ENCODE measurements around the gene TNFSF8.

The TNFSF8 gene, protein sequence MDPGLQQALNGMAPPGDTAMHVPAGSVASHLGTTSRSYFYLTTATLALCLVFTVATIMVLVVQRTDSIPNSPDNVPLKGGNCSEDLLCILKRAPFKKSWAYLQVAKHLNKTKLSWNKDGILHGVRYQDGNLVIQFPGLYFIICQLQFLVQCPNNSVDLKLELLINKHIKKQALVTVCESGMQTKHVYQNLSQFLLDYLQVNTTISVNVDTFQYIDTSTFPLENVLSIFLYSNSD

DNA sequence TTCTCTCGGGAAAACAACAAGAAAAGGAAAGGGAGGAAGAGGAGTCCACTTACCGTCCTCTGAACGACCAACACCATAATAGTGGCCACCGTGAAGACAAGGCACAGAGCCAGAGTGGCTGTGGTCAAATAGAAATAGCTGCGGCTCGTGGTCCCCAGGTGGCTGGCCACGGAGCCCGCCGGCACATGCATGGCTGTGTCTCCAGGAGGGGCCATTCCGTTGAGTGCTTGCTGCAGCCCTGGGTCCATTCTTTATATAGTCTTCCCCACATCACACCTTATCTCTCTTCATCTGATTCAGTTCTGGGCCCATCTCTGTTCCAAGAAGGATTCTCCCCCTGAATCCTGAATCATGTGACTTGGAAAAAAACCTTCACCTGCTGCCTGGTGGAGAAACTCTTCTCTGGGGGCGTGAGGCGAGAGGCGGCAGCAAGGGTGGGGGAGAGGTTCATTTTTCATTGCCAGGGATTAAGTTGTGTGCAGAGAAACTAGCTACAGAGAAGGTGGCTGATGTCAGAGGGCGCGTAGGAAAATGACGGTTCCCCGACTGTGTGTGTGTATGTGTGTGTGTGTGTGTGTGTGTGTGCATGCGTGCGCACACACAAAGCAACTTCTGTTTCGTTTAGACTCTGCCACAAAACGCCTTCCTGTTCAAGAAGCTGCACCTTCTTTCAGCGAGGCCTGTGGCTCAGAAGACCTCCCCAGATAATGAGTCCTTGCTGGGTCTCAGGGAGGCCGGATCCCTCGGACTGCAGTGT lies at the start of gene TNFSF8:
Gene TNFSF8, minus strand, starts transcription at position 536 of the 757 bp plus-strand sequence. Its CDS starts 288 bp downstream, at position 248.
- no peak for DNase-seq

DNA sequence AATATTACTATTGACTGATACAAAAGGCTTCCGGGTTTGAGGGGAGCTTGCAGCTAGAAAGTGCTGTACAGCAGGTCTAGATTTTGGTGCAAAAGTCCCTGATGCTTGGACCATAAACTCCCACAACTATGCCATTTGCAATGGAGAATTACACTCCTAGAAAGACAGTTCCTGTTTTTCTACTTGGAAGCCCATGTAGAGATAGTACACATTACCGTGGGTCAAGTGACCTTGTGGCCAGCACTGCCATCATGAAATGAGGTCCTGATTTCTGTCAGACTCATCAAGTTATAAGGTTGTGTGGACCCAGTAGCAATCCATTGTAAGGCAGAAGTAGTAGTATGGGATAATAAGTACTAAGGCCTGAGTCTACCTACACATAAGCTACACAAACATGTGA lies 42.8 kb upstream of the TNFSF8 start:
- DNase-seq, result no peak

DNA sequence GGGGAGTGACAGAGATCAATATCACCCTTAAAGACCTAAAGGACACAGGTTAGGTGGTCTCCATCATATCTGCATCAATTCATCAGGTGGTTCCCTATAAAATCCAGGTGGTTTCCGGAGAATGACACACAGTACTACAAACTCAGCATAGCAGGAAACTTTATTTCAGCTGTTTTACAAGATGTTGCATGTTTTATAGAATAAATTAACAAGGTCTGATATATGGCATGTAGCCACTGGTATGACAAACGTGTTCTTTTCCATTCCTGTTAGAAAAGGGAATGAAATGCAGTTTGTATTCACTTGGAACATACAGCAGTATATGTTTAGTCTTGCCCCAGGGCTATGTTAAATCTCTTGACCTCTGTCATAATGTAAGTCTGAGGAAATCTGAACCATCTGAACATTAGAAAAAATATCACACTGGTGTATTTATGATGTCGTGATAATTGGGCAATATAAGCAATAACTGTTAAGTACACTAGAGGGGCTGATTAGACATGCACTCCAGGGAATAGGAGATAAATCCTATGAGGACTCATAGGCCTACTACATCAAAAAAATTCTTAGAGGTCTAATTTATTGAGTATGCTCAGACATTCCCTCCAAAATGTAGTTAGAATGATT lies 42.2 kb upstream of the TNFSF8 start:
- DNase-seq, result no peak

DNA sequence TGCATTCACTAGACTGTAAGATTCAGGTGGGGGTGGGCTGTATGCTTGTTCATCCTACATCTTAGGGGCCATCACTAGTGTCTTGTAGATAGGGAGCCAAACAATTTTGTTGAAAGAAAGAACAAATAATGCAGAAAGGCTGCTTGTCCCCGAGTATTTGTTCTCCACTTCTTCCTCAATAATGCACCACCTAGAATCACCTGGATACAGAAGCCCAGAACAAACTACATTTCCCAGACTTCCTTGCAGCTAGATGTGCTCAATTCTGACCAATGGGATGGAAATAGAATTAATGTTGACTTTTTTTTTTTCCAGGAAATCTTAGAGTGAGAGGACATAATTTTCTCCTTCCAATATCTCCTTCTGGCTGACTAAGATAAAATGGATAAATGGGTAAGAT lies 38.9 kb upstream of the TNFSF8 start:
- DNase-seq, result no peak

DNA sequence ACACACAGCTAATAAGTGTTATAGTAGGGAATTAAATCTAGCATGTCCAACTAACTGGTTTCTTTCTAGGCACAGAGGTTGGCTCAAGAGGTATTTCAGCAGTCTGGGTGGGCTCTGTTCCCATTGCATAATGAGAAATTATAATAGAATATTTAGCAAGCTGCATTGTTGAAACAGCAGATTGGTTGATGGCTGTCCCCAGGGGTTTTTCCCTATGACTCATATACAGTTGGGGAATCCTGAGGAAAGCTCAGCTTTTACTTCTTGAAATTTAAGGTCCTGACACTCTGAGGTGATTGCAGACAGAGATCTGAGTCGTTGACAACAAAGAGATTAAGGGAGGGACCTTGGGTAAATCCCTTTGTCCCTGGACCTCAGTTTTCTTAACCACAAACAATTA lies 38.3 kb upstream of the TNFSF8 start:
- DNase-seq, result no peak

DNA sequence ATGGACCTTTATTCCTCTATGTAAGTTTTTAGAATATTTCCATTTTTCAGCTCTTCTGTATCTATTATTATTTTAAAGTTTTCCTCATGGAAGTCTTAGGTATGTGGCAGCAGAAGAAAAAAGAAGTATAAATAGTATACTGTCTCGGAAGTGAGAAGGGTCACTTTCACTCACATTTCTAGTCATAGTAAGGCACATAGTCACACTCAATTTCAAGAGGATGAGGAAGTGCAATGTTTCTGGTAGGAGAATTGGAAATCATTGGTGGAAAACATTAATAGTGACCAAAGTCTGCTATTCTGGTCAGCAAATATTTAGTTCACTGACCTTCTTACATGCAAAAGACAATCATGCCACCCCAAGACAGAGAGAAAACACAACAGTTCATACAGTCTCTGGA lies 35.2 kb upstream of the TNFSF8 start:
- DNase-seq, result no peak

DNA sequence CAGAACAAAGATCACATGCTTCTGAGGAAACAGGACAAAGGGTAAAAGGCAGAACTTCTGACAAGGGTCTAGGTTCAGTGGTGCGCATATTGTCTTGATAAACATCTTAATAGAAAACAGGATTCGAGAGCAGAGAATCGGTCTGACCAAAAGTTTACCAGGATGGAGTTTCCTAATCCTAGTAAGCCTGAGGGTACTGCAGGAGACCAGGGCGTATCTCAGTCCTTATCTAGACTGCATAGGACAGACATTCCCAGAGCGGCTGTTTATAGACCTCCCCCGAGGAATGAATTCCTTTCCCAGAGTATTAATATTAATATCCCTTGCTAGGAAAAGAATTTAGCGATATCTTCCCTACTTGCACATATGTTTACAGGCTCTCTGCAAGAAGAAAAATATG lies 32.4 kb upstream of the TNFSF8 start:
- DNase-seq, result no peak

DNA sequence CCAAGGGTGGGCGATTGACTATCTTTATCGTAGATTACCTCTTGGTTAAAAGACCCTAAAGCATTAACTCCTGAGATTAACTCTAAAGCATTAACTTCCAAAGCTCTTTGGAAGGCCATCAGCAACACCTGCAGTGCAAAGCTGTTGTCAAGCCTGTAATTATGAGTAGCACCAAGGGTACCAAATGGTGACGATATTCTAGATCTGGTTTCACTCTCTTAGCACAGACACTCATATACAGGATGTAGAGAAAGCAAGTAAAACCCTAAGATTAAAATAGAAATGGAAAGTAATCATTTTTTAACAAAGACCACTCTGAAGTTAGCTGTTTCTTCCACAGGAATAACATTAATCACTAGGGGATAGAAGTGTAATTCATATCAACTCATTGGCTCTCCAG lies 29.9 kb upstream of the TNFSF8 start:
- no peak for DNase-seq

DNA sequence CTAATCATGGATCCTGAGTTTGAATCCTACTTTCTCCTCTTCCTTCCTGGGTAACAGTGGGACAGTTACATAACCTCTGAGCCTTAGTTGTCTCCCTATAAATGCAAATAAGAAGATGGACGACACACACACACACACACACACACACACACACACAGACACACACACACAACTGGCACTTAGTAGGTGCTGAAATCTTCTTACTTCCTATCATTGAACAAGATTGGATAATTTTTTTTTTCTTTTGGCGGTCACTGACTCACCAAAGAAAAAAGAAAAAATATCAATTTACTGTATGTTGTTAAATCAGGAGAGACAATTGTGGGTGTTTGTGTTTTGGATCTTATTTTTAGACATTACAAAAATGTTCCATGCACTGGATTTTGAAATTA lies 28.4 kb upstream of the TNFSF8 start:
- no peak for DNase-seq

DNA sequence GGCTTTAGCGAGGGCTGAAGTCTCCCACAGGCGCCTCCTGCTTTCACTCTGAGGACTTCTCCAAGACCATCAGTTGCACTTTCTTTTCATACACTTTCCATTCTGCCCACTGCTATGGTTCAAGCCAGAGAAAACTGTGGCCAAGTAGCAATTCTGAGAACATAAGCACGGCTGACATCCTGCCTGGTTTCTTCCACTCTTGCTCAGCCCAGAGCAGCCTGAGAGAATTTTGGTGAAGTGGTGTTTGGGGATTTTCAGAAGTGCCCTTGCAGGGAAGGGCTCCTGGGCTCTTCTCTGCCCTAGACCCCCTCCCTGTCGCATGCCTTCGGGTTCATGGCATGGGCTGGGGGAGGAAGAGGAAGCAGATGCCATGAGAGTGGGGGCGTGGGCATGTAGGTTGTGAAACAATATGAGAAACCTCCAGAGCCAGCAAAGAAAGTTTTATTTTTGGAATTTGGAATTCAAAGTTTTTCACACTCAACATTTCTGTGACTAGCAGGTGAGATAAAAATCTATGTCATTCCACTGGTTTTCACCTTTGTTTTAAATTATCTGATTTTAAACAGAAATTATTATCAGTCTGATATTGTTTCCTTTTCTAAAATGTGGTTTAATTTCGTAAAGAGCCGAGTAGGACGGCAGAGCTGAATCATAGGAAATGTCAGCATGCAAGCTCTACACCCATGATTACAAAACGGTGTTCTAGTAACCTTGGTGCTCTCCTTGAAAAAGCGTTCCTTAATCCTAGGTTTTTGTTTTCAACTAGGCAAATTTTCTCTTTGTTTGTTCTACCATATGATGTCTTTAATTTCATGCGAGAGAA lies 27.8 kb upstream of the TNFSF8 start:
- no peak for DNase-seq

DNA sequence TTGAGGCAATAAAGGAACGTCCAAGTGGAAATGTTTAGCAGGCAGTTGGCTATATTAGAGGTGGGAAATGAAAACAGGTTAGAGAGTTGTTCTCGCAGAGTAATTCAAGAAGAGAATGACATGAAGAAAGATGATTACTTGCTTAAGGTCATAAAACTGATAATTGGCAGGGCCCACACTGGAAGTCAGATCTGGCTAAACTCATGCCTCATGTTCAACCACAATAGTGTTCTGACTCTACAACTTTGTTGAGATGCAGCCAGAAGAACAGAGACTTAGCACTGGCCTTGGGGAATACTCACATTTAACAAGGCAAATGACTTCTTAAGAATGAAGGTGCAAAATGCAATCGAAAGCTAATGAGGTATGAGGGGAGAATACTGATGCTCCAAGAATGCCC lies 27.2 kb upstream of the TNFSF8 start:
- DNase-seq, result no peak

DNA sequence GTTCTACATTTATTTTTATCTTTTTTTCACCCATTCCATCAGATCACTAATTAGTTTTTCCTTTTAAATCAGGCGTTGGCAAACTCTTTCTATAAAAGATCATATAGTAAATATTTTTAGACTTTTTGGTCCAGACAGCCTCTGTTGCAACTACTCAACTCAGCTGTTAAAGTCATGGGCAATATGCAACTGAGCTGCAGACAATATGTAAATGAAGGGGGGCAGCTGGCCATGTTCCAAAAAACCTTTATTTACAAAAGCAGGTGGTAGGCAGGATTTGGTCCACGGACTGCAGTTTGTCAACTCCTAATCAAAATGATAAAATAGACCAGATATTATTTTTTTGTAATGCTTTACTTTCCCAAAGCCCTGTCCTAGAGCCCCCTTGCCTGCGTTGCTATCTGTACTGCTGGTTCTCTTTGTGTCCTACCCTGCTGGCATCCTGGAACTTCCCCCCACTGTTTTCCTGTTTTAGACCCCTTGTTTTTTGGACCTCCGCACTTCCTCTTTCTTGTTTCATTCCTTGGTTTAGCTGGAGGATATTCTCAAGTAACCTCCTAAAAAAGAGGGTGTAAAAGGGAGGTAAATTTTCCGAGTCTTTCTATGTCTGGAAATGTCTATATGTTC lies 24.7 kb upstream of the TNFSF8 start:
- no peak for DNase-seq

DNA sequence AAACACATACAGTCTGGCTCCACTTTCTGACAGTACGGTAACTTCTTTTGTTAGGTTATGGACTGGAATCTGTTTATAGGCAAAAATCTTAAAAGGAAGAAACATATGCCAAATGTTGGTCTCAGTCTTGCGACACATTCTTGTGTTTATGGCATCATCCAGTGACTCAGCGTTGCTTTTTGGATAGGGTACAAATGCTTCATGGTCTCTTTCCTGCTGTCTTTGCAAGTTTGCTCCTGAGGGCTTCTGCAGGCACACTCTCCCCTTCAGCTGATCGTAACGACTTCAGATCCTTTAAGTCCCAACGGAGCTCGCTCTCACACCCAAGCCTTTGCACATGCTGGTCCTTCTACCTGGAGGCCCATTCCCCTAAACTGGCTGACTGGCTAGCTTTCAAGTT lies 23.6 kb upstream of the TNFSF8 start:
- no peak for DNase-seq

DNA sequence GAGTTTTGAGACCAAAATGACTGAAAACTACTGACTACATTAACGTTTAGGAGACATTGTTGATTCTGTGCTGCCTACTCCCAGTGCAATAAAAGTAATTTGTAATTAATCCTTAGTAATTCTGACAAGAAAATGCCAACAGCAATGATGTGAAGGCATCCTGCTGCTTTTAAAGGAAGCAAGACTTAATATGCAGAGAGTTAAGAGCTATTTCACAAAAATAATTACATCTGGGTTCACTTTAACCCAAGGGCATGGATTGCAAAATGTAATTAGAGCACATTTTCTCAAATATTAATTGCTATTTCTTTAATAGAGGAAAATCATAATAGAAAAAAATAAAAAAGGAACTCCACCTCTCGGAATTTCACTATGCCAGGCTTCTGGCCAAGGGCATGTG lies 22.7 kb upstream of the TNFSF8 start:
- DNase-seq, result no peak

DNA sequence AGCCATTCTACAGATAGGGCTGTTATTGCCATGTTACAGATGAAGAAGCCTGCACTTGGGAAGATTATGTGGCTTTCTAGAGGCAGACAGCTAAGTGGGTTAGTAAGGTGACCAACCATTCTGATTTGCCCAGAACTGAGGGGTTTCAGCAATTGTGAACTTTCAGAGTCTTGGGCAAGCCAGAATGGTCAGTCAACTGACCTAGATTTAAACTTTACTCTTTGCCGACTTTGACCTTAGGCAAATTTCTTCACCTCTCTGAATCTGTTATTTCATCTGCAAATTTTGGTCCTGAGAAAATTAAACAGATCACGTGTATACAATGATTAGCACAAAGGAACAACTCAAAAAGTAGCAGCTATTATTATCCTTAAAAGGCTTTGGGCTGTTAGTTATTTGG lies 20.4 kb upstream of the TNFSF8 start:
- no peak for DNase-seq

DNA sequence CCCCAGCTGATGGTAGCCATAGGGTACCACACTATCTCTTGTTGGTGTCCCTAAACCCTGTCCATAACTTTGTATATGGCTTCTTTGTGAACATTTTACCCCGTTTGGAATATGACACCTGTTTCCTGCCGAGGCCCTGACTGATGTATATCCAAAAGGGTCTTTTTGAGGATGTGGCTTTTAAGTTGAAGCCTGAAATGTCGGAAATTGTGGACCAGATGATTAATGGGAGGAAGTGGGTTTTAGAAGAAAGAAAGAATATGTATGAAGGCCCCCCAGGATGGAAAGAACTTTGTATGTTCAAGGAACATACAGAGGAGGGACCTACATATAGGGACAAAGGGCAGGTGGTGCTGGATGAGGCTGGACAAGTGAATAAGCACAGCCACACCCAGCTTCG lies 16.7 kb upstream of the TNFSF8 start:
- no peak for DNase-seq

DNA sequence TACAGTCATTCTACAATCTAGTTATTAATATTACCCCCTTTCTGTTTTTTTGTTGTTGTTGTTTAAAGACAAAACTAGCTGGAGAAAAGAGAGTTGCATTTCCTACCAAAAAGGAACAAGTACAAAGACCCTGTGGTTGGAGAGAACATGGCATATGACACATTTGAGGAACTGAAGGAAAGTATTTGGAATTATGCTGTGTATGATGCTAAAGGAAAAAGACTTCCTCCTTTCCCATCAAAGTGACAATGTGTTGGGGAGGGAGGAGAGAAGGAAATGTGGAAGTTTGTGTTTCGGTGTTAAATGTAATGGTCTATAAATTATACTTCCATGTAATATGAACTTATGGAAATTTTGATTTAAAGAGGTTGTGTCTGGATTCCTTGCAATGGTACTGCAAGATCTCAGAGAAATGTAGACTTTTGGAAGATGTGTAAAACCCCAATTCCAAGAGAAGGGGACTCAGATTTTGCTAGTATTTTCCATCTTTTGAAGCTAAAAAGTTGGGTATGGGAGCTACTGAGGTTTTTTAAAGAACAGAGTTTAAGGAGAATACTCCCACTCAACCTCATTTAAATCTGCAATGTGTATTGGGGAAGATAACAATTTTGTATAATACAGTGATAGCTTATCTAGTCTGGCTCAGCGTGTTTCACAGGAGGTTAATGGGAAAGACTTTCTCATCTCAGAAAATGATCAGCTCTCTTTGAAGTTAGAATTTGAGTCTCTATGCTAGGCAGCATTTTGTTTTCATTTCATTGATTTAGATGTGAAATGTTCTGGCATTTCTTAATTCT lies 15.4 kb upstream of the TNFSF8 start:
- DNase-seq, result no peak

DNA sequence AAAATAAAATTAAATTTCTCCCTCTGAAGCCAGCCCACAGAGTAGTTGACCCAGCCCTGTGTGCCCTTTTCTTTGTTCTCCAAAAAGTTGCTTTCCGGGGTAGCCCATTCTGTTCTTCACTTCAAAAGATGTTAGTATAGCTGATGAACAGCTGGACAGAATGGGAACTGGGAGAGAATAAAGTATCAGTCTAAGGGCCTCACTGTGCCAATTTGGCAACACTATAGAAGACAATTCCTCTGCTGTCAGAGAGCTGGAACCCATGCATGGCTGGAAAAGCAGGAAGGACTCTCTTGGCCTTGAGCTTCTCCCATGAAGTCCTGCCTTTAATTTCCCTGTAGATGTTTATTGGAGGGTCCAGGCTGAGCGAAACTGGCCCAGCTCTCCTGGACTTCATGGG lies 11.0 kb upstream of the TNFSF8 start:
- no peak for DNase-seq

DNA sequence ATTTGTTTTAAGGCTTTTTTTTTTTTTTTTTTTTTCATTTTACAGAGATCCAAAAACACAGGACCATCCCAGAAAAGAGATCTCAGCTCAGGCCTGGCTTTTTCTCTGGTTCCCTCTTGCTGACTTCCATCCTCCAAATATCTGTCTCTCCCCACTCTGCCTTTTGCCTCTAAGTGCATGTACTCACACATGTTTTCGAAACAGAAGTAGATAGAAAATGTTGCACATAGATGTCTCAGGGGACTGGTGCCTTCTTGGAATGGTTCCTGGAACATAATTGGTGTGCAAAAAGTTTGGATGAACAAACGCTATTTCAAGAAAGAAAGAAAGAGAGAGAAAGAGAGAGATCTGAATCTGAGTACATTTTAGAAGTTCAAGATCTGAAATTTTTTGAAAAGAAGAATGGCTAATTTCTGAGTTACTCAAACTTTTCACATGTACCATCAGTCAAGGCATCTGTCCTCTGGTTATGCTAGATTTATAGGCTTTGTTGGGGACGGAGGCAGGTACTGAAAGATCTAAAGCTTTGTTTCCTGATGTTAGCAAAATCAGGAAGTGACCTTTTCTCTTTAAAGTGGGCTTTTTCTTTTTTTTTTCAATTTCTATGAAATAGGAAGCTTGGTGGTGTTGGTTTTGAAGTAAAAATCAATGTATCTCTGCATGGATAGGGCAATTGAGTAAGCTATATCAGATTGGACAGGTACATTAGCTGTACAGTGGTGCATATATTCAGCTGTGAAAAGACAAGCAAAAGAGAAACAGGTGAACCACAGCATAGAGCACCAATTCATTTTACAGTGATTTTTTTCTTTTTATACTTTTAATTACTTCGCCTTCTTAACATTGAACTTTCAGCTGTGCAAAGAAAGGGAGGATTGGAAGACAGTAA lies 8.5 kb upstream of the TNFSF8 start:
- no peak for DNase-seq

DNA sequence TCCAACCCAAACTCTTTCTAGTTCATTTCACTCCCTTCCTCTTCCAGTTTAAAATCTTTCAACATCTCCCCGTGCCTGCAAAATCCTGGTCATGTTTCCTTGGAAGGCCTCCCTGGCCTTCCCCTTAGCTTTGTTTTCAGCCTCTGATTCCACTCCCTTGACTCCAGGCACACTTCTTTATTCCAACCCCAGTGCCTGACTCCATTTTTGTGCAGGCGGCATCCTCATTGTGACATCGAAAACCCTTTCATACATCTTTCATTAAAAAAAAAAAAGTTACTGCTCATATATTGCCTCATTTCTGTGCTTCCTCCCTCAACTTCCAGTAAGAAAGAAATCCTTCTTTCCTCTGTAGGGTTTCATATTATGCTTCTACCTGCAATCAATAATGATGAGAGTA lies 7.1 kb upstream of the TNFSF8 start:
- DNase-seq, result no peak

DNA sequence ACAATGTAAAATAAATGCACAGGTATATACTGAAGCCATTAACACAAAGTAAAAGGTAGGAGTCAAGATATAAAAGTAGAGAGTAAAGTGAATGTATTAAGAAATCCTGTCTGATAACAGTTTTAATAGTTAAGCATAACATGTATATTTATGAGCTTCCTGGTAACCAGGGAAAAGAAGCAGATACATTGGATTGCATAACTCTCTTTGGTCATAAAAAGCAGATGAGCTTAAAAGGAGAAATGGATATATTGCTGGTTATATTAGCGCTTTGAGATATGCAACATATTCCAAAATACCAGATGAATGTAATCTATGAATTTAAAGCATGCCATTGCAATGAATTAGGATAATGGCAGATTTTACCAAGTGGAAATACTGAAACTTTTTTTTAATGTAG lies 6.2 kb upstream of the TNFSF8 start:
- no peak for DNase-seq

Data from kidney glomerular epithelial cell (primary cell).